Measurements from ENCODE around the gene TRIM71. TPM values are rescaled to one million over a fixed set of nuclear protein-coding genes. Genes with fewer than 3 reads are reported as not detected.

The TRIM71 gene
- total and polyA plus RNA-seq, 7 experiments from 2014 or later: 0.20 TPM; not detected in 6

DNA sequence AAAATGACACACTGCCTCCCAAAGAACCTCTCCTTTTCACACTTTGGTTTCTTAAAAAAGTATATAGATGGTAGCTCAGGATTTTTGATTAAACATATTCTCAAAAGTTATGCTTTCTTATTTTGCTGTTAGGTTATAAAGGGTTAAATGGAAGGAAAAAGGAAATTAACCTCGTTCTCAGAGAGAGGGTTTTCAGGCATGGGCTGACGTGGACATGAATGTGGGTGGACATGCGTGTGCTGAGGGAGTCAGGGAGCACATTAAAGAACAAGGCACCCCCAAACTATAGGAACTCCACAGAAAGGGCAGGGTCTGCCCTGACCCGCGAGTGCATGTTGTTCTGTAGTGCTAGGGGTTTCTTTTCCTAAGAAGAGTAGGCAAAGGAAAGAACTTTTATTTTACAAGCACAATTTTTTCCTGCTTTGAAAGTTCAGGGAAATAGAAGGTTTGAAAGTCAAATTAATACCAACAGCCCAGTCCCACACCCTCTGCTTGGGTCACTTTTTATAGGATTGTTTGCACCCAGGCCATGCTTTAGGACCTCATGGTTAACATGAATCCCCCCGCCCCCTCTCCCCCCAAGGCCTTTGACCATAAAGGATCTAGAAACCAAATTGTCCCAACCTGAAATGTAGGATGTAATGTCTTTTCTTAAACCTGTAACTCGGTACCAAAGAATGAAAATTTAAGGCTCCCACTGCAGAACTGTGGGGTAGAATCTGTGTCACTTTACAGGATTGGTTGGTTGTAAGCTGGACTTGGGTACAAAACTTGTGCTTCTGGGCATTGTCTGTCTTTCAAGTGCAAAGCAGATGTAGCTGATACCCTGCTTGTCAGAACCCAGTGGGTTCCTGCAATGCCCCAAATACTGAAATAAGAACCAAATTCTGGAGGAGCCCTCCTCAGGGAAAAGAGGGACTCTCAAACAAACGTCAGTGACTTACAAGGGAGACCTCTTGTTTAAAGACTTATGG, 75.1 kb downstream of the TRIM71 start:
- Mint-ChIP-seq H3K4me1 (peaks cover 0 to 3% (median 0%) of the 10 kb centered on the region in 7 donors), H3K36me3 (no peaks in the 10 kb centered on the region), H3K4me3 (no peak overlapping the region), H3K9me3 (no peaks in the 10 kb centered on the region), H3K27me3 (peaks cover 15 to 66% (median 23%) of the 10 kb centered on the region in 5 donors), H3K27ac (peak overlapping the region in 1 of 9 donors; percentile 30)
- Histone ChIP-seq H3K4me1 (ENCODE audit: control insufficient read depth in 2 of 2, insufficient read depth in 2 of 2, low read length in 2 of 2) (no peaks in the 10 kb centered on the region), H3K27ac (ENCODE audit: low read depth, low read length) (no peak overlapping the region), H3K27me3 (ENCODE audit: control insufficient read depth in 2 of 2, insufficient read depth in 2 of 2, low read length in 2 of 2) (no peaks in the 10 kb centered on the region), H3K4me3 (ENCODE audit: low read length) (no peak overlapping the region), H3K9me3 (ENCODE audit: control insufficient read depth in 2 of 3, low read length in 3 of 3) (no peaks in the 10 kb centered on the region), H3K36me3 (ENCODE audit: control insufficient read depth in 2 of 3, insufficient read depth in 3 of 3, low read length in 3 of 3) (no peaks in the 10 kb centered on the region)
- DNase-seq: no peak
- ATAC-seq: no peak
- intact Hi-C loops (cut with micrococcal nuclease): no loop called here
- ChIA-PET POLR2A (no interaction called here), CTCF (no interaction called here)

DNA sequence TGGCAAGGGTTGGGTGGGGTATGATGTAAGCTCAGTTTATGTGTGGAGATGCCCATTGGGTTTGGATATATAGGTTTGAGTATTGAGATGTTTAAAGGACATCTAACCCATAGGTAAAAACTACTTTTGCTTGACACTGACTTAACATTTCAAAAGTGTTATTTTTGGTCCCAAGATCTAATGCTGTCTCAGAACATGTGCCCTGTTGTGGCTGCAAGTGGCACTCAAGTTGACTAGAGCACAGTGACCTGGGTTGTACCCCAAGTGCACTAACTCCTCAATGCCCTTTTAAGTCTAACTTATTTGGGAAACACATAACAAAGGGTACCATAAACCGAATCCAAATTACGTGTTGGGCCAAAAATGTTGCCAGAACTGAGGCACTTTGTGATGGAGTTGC, 77.2 kb downstream of the TRIM71 start:
- no peaks in the 10 kb centered on the region for H3K4me1 ChIP-seq (ENCODE audit: control insufficient read depth in 2 of 2, insufficient read depth in 2 of 2, low read length in 2 of 2)
- no peak overlapping the region for H3K4me3 ChIP-seq (ENCODE audit: low read length)
- ATAC-seq (no peak), DNase-seq (no peak)
- H3K27me3 ChIP-seq (ENCODE audit: control insufficient read depth in 2 of 2, insufficient read depth in 2 of 2, low read length in 2 of 2): no peaks in the 10 kb centered on the region
- CTCF ChIA-PET: interaction anchor here (0.7 kb wide), 1 partner anchor 101 kb away, joined by 3 read pairs; no protein-coding TSS in a partner anchor
- H3K27ac ChIP-seq (ENCODE audit: low read depth, low read length): no peak overlapping the region
- Mint-ChIP-seq H3K4me3 (no peak overlapping the region), H3K27ac (no peak overlapping the region), H3K27me3 (peaks cover 20 to 74% (median 27%) of the 10 kb centered on the region in 5 donors), H3K9me3 (no peaks in the 10 kb centered on the region), H3K4me1 (peaks cover 0 to 2% (median 0%) of the 10 kb centered on the region in 7 donors), H3K36me3 (no peaks in the 10 kb centered on the region)
- H3K9me3 ChIP-seq (ENCODE audit: control insufficient read depth in 2 of 3, low read length in 3 of 3): no peaks in the 10 kb centered on the region
- no peaks in the 10 kb centered on the region for H3K36me3 ChIP-seq (ENCODE audit: control insufficient read depth in 2 of 3, insufficient read depth in 3 of 3, low read length in 3 of 3)
- intact Hi-C loops (cut with micrococcal nuclease): no loop called here
- POLR2A ChIA-PET: interaction anchor here (0.6 kb wide), 1 partner anchor 90 kb away, joined by 7 read pairs; no protein-coding TSS in a partner anchor

DNA sequence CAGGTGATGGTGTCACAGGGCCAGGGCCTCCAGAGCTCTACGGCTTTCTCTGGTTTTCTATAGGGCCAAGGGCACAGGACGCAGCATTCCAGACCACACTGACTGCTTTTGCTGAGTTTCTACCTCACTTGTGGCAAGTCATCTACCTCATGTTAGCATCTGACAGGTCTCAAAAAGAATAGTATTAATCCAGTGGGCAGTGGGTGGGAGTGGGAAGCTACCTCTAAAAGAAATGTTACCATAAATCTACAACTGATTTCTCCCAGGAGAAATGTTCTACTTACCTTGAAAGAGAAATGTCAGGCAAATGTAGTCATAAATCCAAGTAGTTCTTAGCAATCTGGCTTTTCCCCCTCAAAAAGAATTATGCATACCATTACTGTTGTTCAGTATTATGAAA, 77.9 kb downstream of the TRIM71 start:
- CTCF ChIA-PET: no interaction called here
- no peaks in the 10 kb centered on the region for H3K9me3 ChIP-seq (ENCODE audit: control insufficient read depth in 2 of 3, low read length in 3 of 3)
- no peaks in the 10 kb centered on the region for H3K4me1 ChIP-seq (ENCODE audit: control insufficient read depth in 2 of 2, insufficient read depth in 2 of 2, low read length in 2 of 2)
- ATAC-seq (no peak), DNase-seq (no peak)
- no peak overlapping the region for H3K4me3 ChIP-seq (ENCODE audit: low read length)
- Mint-ChIP-seq H3K27me3 (peaks cover 20 to 73% (median 27%) of the 10 kb centered on the region in 5 donors), H3K36me3 (no peaks in the 10 kb centered on the region), H3K27ac (no peak overlapping the region), H3K9me3 (no peaks in the 10 kb centered on the region), H3K4me3 (no peak overlapping the region), H3K4me1 (no peaks in the 10 kb centered on the region)
- intact Hi-C loops (cut with micrococcal nuclease): no loop called here
- no peak overlapping the region for H3K27ac ChIP-seq (ENCODE audit: low read depth, low read length)
- H3K36me3 ChIP-seq (ENCODE audit: control insufficient read depth in 2 of 3, insufficient read depth in 3 of 3, low read length in 3 of 3): no peaks in the 10 kb centered on the region
- H3K27me3 ChIP-seq (ENCODE audit: control insufficient read depth in 2 of 2, insufficient read depth in 2 of 2, low read length in 2 of 2): no peaks in the 10 kb centered on the region
- POLR2A ChIA-PET: no interaction called here

DNA sequence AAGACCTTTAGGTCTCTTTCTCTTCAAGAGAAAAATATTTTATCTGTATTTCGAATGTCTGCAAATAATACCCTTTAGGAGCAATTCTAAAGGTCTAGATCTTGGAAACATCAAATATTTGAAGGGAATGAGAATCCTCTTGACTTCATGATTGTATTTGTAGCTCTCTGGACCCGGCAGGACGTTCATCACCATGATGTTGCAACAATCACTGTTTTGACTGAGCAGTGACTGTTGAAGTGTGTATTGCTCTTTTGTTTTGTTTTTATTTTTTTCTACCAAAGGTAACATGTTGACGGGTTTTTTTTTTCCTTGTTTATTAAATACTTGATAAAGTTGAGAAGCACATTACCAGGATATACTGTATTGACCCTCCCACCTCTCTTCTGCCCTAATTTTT, 78.3 kb downstream of the TRIM71 start:
- ChIA-PET CTCF (no interaction called here), POLR2A (no interaction called here)
- Mint-ChIP-seq H3K4me1 (no peaks in the 10 kb centered on the region), H3K9me3 (no peaks in the 10 kb centered on the region), H3K27me3 (peaks cover 20 to 77% (median 31%) of the 10 kb centered on the region in 5 donors), H3K4me3 (no peak overlapping the region), H3K27ac (no peak overlapping the region), H3K36me3 (no peaks in the 10 kb centered on the region)
- no peak for ATAC-seq
- no peak for DNase-seq
- Histone ChIP-seq H3K4me1 (ENCODE audit: control insufficient read depth in 2 of 2, insufficient read depth in 2 of 2, low read length in 2 of 2) (no peaks in the 10 kb centered on the region), H3K36me3 (ENCODE audit: control insufficient read depth in 2 of 3, insufficient read depth in 3 of 3, low read length in 3 of 3) (no peaks in the 10 kb centered on the region), H3K27me3 (ENCODE audit: control insufficient read depth in 2 of 2, insufficient read depth in 2 of 2, low read length in 2 of 2) (no peaks in the 10 kb centered on the region), H3K4me3 (ENCODE audit: low read length) (no peak overlapping the region), H3K9me3 (ENCODE audit: control insufficient read depth in 2 of 3, low read length in 3 of 3) (no peaks in the 10 kb centered on the region), H3K27ac (ENCODE audit: low read depth, low read length) (no peak overlapping the region)
- intact Hi-C loops (cut with micrococcal nuclease): no loop called here

DNA sequence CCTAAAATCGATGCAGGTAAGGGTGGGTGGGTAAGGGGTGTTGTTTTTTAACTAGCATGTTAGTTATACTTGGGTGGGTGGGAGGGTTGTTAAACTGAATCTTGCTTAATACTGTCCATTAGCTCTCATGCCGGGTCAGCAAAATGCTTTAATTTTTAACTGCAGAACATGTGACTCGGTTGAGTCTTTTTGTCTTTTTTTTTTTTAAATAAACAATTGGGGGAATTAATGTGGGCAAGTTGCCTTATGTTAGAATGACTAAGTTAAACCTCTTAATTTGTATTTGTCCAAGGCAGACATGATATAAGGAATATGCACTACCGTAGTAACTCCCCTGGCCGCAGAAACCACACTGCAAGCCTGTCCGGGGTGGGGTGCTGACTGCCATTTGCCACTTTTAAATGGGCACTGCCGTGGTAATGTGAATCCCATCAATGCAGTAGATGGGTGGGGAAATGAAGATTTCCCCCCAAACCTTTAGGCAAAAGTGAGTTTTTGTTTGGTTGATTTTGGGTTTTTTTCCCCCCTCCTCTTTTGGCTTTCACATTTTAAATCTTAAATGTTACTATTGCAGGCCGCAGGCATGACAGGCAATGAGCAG, 79.3 kb downstream of the TRIM71 start:
- CTCF ChIA-PET: no interaction called here

DNA sequence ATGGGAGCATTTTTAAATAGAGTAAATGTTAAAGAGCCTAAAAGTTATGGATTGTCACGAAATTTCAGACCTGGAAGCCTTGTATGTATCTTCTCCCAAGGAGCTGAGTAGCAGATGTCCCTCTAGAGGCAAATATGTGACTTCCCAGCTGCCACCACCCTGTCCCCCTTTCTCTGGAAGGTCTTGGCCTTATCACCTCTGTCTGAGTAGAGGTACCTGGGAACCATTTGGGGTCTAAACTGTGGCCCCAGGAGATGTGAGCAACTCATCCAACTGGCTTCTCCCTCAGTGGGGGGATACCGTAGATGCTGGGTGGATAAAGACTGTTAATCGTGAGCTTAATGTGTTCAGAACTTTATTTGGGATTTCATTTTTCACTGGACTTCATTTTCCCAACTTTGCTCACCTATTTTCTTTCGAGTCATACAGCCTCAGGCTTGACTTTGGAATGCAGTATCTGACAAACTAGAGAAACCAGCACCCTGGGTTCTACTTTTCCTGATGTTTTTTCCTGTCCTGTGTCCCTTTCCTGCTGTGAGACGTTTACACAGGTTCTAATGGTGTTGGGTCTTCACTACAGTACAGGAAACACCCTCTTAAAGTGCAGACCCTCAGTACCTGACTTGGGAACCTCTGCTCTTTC, 80.3 kb downstream of the TRIM71 start:
- no peaks in the 10 kb centered on the region for H3K4me1 ChIP-seq (ENCODE audit: control insufficient read depth in 2 of 2, insufficient read depth in 2 of 2, low read length in 2 of 2)
- CTCF ChIA-PET: no interaction called here
- no peak overlapping the region for H3K4me3 Mint-ChIP-seq
- no peaks in the 10 kb centered on the region for H3K9me3 ChIP-seq (ENCODE audit: control insufficient read depth in 2 of 3, low read length in 3 of 3)
- H3K27me3 Mint-ChIP-seq: peaks cover 20 to 74% (median 22%) of the 10 kb centered on the region in 5 donors
- peaks cover 0 to 9% (median 2%) of the 10 kb centered on the region in 7 donors for H3K4me1 Mint-ChIP-seq
- DNase-seq (no peak), ATAC-seq (no peak)
- POLR2A ChIA-PET: interaction anchor here (0.8 kb wide), 1 partner anchor 230 kb away, joined by 3 read pairs; no protein-coding TSS in a partner anchor
- intact Hi-C loops (cut with micrococcal nuclease): no loop called here
- no peaks in the 10 kb centered on the region for H3K9me3 Mint-ChIP-seq
- H3K36me3 Mint-ChIP-seq: no peaks in the 10 kb centered on the region
- no peak overlapping the region for H3K27ac ChIP-seq (ENCODE audit: low read depth, low read length)
- H3K4me3 ChIP-seq (ENCODE audit: low read length): no peak overlapping the region
- no peak overlapping the region for H3K27ac Mint-ChIP-seq
- H3K36me3 ChIP-seq (ENCODE audit: control insufficient read depth in 2 of 3, insufficient read depth in 3 of 3, low read length in 3 of 3): no peaks in the 10 kb centered on the region
- H3K27me3 ChIP-seq (ENCODE audit: control insufficient read depth in 2 of 2, insufficient read depth in 2 of 2, low read length in 2 of 2): no peaks in the 10 kb centered on the region

More for the DNA sequence above, 79.3 kb downstream of the TRIM71 start:
- Histone ChIP-seq H3K27ac (ENCODE audit: low read depth, low read length) (no peak overlapping the region), H3K4me3 (ENCODE audit: low read length) (no peak overlapping the region), H3K4me1 (ENCODE audit: control insufficient read depth in 2 of 2, insufficient read depth in 2 of 2, low read length in 2 of 2) (no peaks in the 10 kb centered on the region), H3K36me3 (ENCODE audit: control insufficient read depth in 2 of 3, insufficient read depth in 3 of 3, low read length in 3 of 3) (no peaks in the 10 kb centered on the region), H3K27me3 (ENCODE audit: control insufficient read depth in 2 of 2, insufficient read depth in 2 of 2, low read length in 2 of 2) (no peaks in the 10 kb centered on the region), H3K9me3 (ENCODE audit: control insufficient read depth in 2 of 3, low read length in 3 of 3) (no peaks in the 10 kb centered on the region)
- DNase-seq: no peak
- intact Hi-C loops (cut with micrococcal nuclease): no loop called here
- Mint-ChIP-seq H3K4me1 (peaks cover 0 to 5% (median 0%) of the 10 kb centered on the region in 7 donors), H3K36me3 (no peaks in the 10 kb centered on the region), H3K4me3 (no peak overlapping the region), H3K9me3 (no peaks in the 10 kb centered on the region), H3K27ac (no peak overlapping the region), H3K27me3 (peaks cover 20 to 82% (median 27%) of the 10 kb centered on the region in 5 donors)
- no peak for ATAC-seq
- POLR2A ChIA-PET: no interaction called here
